Measurements from ENCODE around the gene NECAP2. TPM values are rescaled to one million over a fixed set of nuclear protein-coding genes. Genes with fewer than 3 reads are reported as not detected.

Gene NECAP2
- total RNA-seq, result 78.7 and 87.7 TPM in 2 replicates

GRCh38 chr1:16440470-16441281, at the start of gene NECAP2:
NECAP2 (plus strand) TSS chr1:16440724; CDS start chr1:16440762, 38 bp downstream.

GRCh38 chr1:16436946-16437474, 3.5 kb upstream of the NECAP2 start, which contains the start of gene SPATA21:
SPATA21 (minus strand) TSS chr1:16437424; CDS start chr1:16431371, 6,053 bp downstream.

Other genes starting within 250 kb of the NECAP2 start
- 5.1 and 8.1 TPM in 2 replicates for gene ARHGEF19, start 228.1 kb upstream of the NECAP2 start, total RNA-seq
- 12.4 and 19.1 TPM in 2 replicates for gene CPLANE2, start 203.5 kb upstream of the NECAP2 start, total RNA-seq
- 17.8 and 18.1 TPM in 2 replicates for gene FBXO42, start 88.2 kb upstream of the NECAP2 start, total RNA-seq
- gene SZRD1, start 73.5 kb upstream of the NECAP2 start, total RNA-seq, result 47.6 and 53.4 TPM in 2 replicates
- gene SPATA21, start 3.3 kb upstream of the NECAP2 start, total RNA-seq, result not detected in 2 replicates
- under 0.01 TPM in 2 replicates for gene RNU1-1, start 73.6 kb downstream of the NECAP2 start, total RNA-seq
- gene NBPF1, start 172.8 kb downstream of the NECAP2 start, total RNA-seq, result 23.8 and 51.3 TPM in 2 replicates
- gene RNU1-3, start 226.2 kb downstream of the NECAP2 start, total RNA-seq, result under 0.01 TPM in 2 replicates